NCI-H1694 treated with DMSO at 0.1 percent for 48 hours (cell line): ENCODE results near the gene CLEC16A.

ENCODE experiments used
- DNase-seq: peaks from one replicate; lab custom pipeline; 2025; lab: John Stamatoyannopoulos, UW

Gene CLEC16A

DNA sequence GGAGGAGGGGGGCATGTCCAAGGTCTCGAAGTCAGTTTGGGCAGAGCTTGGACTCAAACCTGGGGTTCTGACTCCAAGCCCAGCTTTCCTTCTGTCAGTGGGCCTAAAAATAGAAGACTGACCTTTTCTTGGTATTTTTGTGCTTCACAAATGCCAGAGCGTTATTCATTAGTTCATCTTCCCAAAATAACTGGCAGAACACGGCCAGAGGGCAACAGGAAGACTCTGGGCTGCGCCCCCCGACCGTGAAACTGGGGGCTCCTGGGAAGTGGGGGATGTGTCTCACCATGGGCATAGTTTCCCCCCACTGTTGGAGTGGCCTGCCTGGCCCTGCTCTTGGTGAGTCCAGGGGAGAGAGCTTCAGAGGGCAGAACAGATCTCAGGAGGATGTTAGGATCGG lies 217.6 kb downstream of the CLEC16A start:
- no peak for DNase-seq

DNA sequence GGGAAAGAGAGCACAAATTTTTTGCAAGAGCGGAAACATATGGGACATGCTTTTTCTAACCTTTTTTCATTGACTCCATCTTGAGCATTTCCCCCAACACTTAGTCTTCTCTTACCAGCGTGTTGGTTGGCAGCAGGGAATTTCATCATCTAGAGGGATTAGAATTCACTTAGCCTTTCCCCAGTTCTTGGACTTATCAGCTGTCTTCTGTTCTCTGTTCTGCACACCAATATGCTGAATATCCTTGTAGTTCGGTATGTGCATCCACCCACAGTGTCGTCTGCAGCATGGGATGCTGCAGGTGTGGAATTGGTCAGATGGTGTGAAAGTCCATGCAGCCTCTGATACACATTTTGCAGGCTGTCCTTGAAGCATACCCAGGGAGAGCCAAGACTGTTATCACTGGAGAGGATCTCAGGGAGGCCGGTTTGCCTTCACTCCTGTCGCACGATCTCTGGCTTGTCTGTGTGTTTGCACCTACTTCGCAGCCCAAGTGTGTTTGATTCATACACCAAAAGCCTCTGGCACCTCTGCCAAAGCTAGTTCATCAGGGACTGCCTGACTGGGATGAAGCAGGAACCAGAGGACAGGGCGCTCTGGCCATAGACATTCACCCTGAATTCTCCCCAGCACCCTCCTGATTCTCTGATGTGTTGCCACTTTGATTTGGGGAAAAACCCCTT lies 218.4 kb downstream of the CLEC16A start:
- no peak for DNase-seq

DNA sequence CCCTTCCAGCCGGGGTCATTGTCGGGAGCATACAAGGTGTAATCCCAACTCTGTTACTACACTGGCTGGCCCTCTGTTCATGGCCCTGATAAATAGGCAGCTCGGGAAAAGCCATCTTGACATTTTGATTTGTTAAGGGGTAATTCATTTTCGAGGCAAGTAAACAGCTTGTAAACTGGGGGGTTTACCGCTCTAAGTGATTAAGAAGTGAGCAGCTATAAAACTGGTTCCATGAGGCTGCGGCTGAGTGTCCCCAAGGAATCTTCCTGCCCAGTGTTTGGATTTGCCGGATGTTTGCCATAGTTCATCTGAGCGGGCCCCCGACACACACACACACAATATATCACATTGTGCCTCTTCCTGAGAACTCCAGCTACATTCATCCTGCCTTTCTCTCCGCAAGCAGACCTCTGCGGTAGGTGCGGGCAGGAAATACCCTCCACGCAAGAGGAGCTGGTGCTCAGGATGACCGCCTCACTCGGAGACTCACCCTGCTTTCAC lies 219.4 kb downstream of the CLEC16A start:
- DNase-seq, result no peak

- DNase-seq, result no peak
These were observed 220.3 kb downstream of the CLEC16A start for GRCh38 chr16:11164482-11165270.

DNA sequence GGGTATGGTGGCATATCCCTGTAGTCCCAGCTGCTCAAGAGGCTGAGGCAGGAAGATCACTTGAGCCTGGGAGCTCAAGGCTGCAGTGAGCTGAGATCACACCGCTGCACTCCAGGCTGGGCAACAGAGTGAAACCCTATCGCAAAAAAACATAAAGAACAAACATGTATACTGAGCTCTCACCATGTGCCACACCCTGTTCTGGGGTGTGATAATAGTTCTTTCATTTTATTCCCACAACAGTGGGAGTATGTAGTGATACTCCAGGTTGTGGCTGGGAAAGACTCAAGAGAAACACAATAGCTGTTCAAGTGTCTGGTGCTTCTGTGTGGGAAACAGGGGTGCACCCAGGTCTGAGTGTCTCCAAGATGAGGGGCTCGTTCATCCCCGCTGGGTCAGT lies 221.0 kb downstream of the CLEC16A start:
- no peak for DNase-seq

DNA sequence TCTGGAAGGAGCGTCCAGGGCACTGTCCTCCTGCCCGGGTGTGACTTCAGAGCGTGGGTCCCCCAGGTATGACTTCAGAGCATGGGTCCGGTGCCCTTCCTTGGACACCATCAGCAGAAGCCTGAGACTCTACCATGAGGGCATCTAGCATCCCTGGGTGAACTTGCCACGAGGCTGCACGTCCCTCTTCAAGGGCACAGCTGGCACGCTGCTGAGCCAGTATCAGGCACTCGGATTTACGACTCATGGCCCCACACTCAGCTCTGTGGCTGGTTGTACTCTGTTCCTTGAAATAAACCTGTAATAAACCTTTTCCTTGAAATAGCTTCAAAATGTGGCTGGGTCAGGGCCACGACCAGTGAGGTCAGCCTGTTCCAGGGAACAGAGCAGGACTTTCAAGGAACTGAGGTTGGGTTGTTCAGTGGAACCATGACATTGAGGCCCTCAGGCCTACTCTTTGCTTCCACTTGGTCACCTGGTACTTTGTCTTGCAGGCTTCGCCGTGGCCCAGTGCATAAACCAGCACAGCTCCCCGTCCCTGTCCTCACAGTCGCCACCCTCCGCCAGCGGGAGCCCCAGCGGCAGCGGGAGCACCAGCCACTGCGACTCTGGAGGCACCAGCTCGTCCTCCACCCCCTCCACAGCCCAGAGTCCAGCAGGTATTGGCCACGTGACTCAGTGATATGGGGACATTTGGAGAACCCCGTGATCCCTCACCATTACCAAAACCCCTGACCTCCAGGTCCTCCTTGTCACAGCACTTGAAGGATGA lies 221.7 kb downstream of the CLEC16A start:
- DNase-seq, result no peak

GRCh38 chr16:11167581-11167980 lies 223.2 kb downstream of the CLEC16A start:
- peak; percentile 27 for DNase-seq

- peak; percentile 96 for DNase-seq
These were observed 224.2 kb downstream of the CLEC16A start for GRCh38 chr16:11168386-11169051.

GRCh38 chr16:11169641-11170040 lies 225.3 kb downstream of the CLEC16A start:
- DNase-seq, result no peak

- DNase-seq, result no peak
These were observed 225.8 kb downstream of the CLEC16A start for GRCh38 chr16:11170201-11170600.

DNA sequence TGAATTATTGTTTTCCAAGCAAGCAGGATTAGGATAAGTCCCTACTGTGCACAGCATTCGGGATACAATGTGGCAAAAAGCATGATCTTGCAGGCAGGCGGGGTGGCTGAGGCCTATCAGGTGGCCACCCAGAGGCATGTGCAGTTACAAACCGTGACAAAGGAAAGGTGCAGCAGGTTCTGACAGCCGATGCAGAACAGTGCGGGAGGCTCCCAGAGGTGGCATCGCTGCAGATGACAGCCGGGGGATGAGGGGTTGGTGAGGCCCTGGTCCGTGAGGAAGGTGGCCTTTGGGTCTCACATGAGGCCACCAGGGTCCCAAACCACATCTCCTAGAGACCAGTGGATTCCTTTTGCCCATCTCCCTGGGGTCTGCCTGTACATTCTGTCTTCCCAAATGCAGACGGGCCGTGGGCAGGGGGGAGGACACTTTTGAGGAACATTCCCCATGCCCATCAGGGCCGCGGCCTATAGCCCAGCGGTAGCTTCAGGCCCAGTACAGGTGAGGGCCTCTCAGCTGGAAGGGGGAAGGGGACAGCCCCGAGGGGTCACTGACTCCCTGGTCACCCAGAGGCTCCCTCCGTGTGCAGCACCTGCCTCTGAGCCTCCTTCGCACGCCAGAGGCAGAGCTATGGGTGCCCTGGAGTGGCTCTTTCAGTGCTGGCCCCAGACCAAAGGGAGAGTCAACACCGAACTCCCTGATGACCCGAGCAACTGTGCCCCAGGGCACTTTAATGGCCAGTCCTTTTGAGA lies 226.5 kb downstream of the CLEC16A start:
- no peak for DNase-seq

DNA sequence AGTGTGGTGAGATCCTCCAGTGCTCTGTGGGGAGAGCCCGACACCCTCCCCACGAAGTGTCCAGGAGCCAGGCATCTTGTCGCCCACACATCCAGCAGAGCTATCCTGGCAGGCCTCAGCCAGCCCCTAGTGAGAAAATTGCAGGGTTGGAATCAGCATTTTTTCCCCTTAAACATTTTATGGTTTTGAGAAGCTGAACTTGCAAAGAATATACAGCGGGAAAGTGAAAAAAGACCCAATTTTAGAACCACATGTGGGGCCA lies 227.0 kb downstream of the CLEC16A start:
- no peak for DNase-seq

DNA sequence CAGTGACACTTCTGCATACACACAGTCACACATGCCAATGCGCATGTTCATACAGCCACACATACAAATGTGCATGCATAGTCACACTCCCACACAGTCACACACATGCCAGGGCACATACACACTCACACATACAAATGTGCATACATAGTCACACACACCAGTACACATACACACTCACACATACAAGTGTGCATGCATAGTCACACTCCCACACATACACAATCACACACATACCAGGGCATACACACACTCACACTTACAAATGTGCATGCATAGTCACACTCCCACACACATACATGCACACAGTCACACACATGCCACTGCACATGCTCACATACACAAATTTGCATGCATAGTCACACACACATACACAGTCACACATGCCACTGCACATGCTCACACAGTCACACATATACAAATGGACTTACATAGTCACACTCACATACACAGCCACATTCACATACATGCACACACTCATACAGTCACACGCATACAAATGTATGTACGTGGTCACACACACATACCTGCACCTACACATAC lies 227.5 kb downstream of the CLEC16A start:
- DNase-seq, result no peak

DNA sequence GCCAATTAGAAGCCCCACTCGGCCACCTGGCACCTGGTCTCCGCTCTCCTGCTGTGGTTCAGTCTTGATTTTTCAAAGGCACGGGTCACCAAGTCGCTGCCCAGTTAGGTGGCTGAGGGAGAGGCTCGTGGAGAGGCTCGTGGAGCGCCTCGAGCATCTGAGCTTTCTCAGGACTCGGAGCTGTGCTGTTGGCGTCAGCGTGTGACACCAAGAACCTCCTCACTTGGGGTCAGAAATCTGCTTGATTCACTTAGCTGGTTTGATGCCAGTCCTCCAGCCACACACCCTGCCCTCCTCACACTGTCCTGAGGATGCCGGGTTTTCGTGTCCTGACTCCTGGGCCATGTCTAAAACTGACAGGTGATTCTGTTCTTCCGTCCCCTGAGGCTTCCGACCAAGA lies 229.1 kb downstream of the CLEC16A start:
- no peak for DNase-seq

GRCh38 chr16:11174141-11174540 lies 229.8 kb downstream of the CLEC16A start:
- no peak for DNase-seq

- DNase-seq, result no peak
These were observed 230.9 kb downstream of the CLEC16A start for GRCh38 chr16:11175106-11175786.

DNA sequence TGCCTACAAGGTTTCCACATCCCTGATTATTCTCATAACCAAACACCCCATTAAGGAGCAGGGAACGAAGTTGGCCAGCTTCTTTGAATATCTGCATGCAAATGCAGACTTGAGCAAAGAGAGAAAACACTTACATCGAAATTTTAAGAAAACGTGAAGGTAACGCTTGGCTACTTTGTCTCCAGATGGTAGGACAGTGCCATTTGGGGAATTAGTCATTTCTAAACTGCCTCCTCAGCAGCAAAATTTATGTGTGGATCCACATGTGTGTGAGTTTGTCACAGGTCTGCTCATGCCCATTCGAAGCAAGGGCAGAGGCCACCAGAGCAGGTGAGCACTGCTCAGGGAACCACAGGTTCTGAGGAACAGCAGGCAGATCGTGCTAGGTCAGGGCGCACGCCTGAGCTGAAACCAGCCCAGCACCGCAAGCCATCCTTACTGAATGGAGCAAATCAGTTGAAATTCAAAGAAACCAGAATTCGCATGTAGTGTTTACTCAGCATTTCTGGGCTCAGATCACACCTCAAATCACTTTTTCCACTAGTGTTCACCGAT lies 231.5 kb downstream of the CLEC16A start:
- no peak for DNase-seq

GRCh38 chr16:11177578-11178160 lies 233.3 kb downstream of the CLEC16A start:
- DNase-seq, result no peak

GRCh38 chr16:11178424-11178823 lies 234.1 kb downstream of the CLEC16A start:
- no peak for DNase-seq

- DNase-seq, result no peak
These were observed 235.2 kb downstream of the CLEC16A start for GRCh38 chr16:11179574-11179973.
